Gastroesophageal sphincter (tissue), 3 donors: ENCODE data around the gene PIWIL4.

Source experiments
- EP300 ChIP-seq: sonication (generic); formaldehyde crosslinking; IDR thresholded peaks from one replicate; pipeline ENCODE4 v1.6.1; 2017; ENCODE audit warnings: antibody characterized with exemption, mild to moderate bottlenecking
- POLR2A ChIP-seq, 2 donors: fragments of 450-650 bp; IDR thresholded peaks; one replicate each; pipeline ENCODE4 v1.6.1; 2017; ENCODE audit warnings: antibody characterized with exemption in 2 of 2, mild to moderate bottlenecking in 2 of 2, moderate library complexity in 1 of 2
- TF ChIP-seq, protein P1 (sequence below), 4 experiments: fragments of 200-600 bp in 2 of 4; fragments of 450-650 bp in 2 of 4; sonication (generic) in 1 of 4; IDR thresholded peaks; one replicate each; pipeline ENCODE4 v1.5.1; 2017 to 2019; ENCODE audit warnings: antibody characterized with exemption in 4 of 4, mild to moderate bottlenecking in 2 of 4, moderate library complexity in 2 of 4

DNA sequence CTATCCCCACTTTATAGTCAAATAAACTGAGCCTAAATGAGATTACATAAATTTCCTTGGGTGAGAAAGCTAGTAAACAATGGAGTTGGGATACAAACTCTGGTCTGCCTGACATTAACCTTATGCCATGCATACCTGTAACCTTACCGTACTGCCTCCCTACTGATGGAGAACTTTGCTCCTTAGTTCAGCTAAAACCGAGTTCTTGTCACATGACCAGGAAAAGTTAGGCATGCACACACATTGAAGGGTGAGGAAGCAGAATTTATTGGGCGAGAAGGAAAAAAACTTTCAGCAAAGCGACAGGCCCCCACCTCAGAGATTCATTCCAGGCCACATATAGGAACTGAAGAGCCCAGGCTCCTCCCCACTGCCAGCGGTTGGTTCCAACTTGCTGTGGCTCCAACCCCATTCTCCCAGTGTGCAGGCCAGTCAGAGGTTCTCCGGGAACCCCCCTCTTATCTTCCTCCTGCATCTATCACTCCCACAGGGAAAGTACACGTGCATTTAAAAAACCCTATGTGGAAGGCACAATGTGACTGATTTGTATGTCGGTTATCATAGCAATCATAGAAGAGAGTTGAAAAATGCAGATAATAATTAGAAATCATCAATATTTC is 3.2 kb upstream of the PIWIL4 start:
- TF ChIP-seq, protein P1, sequence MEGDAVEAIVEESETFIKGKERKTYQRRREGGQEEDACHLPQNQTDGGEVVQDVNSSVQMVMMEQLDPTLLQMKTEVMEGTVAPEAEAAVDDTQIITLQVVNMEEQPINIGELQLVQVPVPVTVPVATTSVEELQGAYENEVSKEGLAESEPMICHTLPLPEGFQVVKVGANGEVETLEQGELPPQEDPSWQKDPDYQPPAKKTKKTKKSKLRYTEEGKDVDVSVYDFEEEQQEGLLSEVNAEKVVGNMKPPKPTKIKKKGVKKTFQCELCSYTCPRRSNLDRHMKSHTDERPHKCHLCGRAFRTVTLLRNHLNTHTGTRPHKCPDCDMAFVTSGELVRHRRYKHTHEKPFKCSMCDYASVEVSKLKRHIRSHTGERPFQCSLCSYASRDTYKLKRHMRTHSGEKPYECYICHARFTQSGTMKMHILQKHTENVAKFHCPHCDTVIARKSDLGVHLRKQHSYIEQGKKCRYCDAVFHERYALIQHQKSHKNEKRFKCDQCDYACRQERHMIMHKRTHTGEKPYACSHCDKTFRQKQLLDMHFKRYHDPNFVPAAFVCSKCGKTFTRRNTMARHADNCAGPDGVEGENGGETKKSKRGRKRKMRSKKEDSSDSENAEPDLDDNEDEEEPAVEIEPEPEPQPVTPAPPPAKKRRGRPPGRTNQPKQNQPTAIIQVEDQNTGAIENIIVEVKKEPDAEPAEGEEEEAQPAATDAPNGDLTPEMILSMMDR (IDR thresholded peaks at IDR 0.05) = peak in 1 of 4 experiments; percentile 0
- no peak for TF ChIP-seq POLR2A (IDR thresholded peaks at IDR 0.05)
- no peak for TF ChIP-seq EP300
